ENCODE measurements around the gene FOXS1.

FOXS1 gene

GRCh38 chr20:31845300-31845863, at the start of gene FOXS1:
Gene FOXS1 (minus strand): TSS chr20:31845604. CDS start chr20:31845542, 62 bp downstream.
- DNase-seq: no peak

GRCh38 chr20:31890646-31891045, 45.2 kb upstream of the FOXS1 start:
- no peak for DNase-seq

- DNase-seq: no peak
These were observed 38.4 kb upstream of the FOXS1 start for GRCh38 chr20:31883829-31884228.

GRCh38 chr20:31881945-31882344, 36.5 kb upstream of the FOXS1 start:
- no peak for DNase-seq

- peak; percentile 62 to 67 for DNase-seq
These were observed 34.0 kb upstream of the FOXS1 start for GRCh38 chr20:31879143-31879987.

GRCh38 chr20:31877684-31878083, 32.3 kb upstream of the FOXS1 start:
- DNase-seq: no peak

GRCh38 chr20:31875671-31876070, 30.3 kb upstream of the FOXS1 start:
- DNase-seq: no peak

GRCh38 chr20:31872406-31872805, 27.0 kb upstream of the FOXS1 start:
- DNase-seq: no peak

- no peak for DNase-seq
These were observed 26.2 kb upstream of the FOXS1 start for GRCh38 chr20:31871618-31871954.

GRCh38 chr20:31870726-31871617, 25.6 kb upstream of the FOXS1 start:
- DNase-seq: no peak

- no peak for DNase-seq
These were observed 24.7 kb upstream of the FOXS1 start, which contains the start of the genes DUSP15 and TTLL9 for GRCh38 chr20:31869942-31870725. Gene DUSP15 (minus strand): TSS chr20:31870527. CDS start chr20:31870337, 190 bp downstream. Gene TTLL9 (plus strand): TSS chr20:31870634. CDS start chr20:31871127, 493 bp downstream.

- DNase-seq: no peak
These were observed 24.2 kb upstream of the FOXS1 start for GRCh38 chr20:31869673-31869941.

- no peak for DNase-seq
These were observed 23.7 kb upstream of the FOXS1 start for GRCh38 chr20:31868853-31869672.

- DNase-seq: no peak
These were observed 20.8 kb upstream of the FOXS1 start for GRCh38 chr20:31866221-31866620.

- no peak for DNase-seq
These were observed 19.4 kb upstream of the FOXS1 start for GRCh38 chr20:31864521-31865400.

- no peak for DNase-seq
These were observed 18.1 kb upstream of the FOXS1 start for GRCh38 chr20:31863296-31864085.

- no peak for DNase-seq
These were observed 17.1 kb upstream of the FOXS1 start for GRCh38 chr20:31862506-31862905.

- DNase-seq: no peak
These were observed 16.7 kb upstream of the FOXS1 start for GRCh38 chr20:31862157-31862470.

- peak; percentile 43 to 58 for DNase-seq
These were observed 16.2 kb upstream of the FOXS1 start for GRCh38 chr20:31861385-31862156.

- no peak for DNase-seq
These were observed 15.7 kb upstream of the FOXS1 start for GRCh38 chr20:31861135-31861384.
